Left renal cortex interstitium (tissue), 4 donors: ENCODE data around the gene CNOT2. TPM values are rescaled to one million over a fixed set of nuclear protein-coding genes. Genes with fewer than 3 reads are reported as not detected.
A peak's percentile ranks its signal among the peaks of the same experiment; 100 is the strongest.

Source experiments
- DNase-seq, 4 donors: peaks; one replicate each; pipeline ENCODE4 v3.0.0-alpha.2; 2013; ENCODE audit warnings: low read depth in 4 of 4, low spot score in 2 of 4, missing footprints in 1 of 4
- polyA plus RNA-seq, 4 donors: library from polyadenylated mRNA; unstranded; fragments of 120-200 nt; gene quantifications; one replicate each; pipeline ENCODE4 v1.2.1, GENCODE V29; 2013; ENCODE audit not compliant: insufficient read length in 4 of 4

CNOT2 gene
- polyA plus RNA-seq, 4 donors, result 108 to 137 (median 125) TPM

DNA sequence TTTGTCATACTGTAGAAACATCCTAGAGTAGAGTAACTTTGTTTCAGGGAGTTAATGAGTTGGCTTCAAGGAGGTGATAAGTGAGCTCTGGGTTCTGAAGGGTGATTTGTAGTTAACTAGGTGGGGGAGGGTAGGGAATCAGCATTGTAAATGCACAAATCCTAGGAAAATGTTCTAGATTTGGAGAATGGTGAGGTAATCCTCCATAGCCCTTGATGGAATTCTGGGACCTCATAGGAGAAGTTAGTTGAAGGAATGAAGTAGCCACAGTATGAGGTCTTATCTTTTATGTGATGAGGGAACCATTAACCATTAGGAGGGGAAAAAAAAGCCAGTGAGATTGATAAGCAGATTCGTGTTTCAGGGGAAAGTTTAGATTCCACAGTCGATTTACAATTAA is 8.0 kb downstream of the CNOT2 start:
- no peak for DNase-seq

DNA sequence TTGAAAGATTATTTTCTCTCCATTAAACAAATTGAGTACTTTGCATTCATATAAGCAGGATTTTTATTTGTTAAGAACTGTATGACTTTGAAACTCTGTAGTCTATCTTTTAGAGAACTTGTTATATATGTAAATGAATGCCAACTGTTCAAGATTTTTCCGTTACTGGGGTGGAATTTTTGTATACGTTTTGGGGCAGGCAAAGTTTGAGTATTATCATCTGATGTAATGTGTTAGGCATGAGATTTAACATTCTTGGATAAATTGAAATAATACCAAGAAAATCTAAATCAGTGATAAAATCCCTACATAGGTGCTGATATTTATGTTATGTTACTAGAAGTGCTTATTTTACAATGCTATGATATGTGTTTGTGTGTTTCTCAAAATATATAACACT is 8.4 kb downstream of the CNOT2 start:
- DNase-seq, result no peak

DNA sequence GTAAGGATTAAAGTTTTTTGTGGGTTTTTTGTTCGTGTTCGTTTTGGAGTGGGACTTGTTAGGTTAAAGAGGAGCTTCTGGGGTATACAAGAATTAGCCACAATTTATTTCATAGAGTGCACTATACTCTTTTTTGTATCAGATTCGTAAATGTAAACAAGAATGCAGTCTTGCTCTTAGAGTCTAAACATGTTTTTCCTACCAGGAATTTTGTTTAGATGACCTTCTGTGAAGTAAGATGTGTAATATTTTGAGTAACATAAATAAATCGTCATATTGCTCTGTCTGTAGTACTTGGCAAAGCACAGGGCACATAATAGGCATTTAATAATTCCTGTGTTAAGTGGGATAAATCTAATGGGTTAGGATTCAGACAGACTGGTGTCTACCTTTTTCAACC is 9.6 kb downstream of the CNOT2 start:
- no peak for DNase-seq

DNA sequence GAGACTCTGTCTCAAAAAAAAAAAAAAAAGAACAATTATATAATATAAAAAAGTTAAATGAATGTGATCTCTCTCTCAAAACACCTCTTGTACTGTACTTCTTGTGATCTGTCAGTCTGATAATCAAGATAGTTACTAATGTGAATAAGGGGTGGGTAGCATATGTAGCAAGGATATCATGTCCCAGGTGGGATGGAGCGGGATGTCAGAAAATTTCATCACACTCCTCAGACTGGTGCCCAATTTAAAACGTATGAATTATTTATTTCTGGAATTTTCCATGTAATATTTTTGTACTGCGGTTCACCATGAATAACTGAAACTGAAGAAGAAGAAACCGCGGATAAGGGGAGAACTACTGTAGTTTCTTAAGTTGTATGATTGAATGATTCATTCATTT is 11.0 kb downstream of the CNOT2 start:
- DNase-seq, result no peak

DNA sequence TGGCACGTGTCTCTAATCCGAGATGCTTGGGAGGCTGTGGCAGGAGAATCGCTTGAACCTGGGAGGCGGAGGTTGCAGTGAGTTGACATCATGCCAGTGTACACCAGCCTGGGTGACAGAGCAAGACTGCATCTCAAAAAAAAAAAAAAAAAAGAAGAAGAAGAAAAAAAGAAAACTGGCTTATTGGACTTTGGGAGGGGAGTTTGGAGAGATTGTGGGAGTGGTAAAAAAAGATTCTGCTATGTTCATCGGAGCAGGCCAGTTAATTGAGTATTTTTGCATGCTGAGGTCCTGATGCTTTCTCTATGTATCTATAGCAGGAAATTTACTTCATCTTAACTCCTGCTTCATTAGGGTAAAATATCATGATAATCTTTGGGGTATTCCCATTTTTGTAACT is 11.6 kb downstream of the CNOT2 start:
- DNase-seq, result no peak

DNA sequence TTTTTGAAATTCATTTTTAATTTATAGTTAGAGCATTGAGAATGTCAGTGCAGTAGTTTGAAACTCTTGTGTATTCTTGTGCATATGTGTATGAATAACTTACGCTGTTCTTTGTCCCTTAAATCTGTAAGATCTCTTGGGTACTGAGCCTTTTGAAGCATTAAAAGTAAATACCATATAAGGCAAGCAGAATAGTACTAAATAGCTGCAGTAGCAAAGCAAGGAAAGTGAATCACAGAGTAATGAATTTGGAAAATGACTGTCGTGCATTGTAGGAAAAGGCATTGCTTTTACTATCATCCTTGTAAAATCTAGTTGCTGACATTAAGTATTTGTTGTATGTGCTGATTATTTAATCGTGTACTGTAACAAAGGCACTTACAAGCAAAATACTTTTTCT is 12.1 kb downstream of the CNOT2 start:
- no peak for DNase-seq

DNA sequence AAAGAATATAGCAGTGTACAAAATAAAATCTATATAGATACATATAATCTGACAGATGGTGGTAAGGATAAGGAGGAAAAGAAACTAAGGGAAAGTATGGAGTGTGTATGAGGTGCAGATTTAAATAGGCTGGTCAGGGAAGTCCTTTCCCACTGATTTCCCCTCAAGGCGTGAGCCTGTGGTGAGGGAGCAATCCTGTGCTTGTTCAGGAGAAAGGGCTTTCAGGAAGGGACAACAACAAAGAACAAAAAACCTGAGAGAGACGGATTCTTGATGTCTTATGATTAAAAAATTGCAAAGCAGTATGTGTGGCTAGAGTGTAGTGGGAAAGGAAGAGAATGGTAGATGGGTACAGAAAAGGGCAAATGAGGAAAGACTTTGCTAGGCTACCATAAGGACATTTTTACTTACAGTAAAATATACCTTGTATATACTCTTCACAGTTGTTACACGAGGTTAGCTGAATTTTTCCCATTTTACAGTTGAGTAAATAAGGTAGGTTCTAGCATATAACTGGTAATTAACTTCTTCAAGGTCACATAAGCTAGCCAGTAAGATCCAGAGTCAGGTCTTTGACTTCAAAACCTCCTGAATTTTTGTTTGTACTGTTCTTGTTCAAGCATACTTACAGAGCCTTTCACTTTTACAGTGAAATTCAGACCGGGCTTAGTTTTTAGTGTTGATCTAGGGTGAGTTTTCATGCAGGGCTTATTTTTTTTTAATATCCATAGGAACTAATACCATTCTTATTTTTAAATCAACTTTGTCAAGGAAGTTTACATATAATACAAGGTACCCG is 15.6 kb downstream of the CNOT2 start:
- no peak for DNase-seq

DNA sequence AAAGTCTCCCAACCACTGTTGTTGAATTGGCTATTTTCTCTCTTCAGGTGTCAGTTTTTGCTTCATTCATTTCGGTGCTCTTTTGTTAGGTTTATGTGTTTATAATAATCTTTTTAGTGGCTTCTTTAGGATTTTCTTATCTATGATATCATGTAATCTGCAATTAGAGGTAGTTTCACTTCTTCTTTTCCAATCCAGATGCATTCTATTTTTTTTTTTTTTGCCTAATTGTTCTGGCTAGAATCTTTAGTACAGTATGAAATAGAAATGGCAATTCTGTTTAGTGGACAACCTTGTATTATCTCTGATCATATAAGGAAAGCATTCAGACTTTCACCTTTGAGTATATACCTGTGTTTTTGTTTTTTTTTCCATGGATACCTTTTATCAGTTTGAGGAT is 17.4 kb downstream of the CNOT2 start:
- no peak for DNase-seq

DNA sequence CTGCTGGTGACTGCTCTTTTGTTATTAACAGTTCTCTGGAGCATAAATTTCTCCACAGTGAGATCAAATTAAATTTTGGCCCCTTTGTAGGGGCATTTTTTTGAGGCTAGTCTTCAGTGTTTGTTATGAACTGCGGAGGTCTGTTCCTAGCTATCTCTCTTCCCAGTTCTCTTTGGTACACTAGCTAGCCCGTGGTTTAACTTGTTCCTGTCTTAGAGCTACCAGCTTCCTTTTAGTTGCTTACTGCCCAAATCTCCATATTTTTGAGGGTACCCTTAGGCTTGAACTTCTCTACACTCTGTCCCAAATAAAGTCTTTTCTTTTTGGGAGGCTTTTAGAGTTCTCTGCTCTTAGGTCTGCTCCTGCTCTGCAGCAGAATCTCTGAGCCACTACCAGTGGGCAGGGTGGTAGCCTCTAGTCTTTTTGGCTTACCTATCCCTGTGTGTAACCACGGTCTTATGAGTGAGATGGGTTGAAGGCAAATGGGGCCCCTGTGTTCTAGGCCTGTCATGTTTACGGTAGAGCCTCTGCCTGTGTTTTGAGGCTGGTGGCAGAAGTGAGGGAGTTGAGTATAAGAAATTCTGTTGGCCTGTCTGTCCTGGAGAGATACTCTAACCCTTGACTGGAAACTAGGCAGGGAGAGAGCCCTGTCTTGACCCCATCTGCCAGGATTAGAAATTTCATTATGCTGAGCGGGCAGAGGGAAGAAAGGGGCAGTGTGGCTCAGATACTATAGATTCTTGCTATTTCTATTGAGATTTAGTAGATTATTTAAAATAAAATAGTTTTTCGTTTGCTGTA is 21.0 kb downstream of the CNOT2 start:
- DNase-seq, result no peak

DNA sequence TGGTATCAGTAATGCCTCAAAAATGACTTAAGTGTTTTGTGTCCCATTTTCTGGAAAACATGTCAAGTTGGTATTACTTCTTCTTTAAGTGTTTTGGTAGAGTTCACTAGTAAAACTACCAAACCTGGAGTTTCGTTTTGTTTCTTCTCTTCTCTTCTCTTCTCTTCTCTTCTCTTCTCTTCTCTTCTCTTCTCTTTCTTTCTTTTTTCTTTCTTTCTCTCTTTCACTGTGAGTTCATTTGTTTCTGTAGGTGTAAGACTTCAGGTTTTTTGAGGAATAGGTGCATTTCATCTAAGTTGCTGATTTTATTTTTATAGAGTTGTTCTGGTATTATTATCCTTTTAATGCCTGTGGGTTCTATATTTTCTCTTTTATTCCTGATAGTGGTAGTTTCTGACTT is 21.9 kb downstream of the CNOT2 start:
- no peak for DNase-seq

DNA sequence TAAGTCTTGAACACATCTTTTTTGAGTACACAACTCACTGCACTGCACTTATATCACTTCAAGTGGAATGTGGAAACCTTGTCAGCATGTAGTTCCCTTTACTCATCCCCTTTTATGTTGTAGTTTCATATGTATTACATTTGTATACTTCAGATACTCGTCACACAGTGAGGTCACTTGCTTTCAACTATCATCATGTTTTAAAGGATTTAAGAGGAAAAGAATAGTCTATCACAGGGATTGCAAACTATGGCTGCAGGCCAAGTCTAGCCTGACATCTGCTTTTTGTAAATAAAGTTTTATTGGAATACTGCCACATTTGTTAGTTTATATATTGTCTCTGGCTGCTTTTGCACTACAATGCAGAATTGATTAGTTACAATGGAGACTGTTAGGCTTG is 24.3 kb downstream of the CNOT2 start:
- no peak for DNase-seq

DNA sequence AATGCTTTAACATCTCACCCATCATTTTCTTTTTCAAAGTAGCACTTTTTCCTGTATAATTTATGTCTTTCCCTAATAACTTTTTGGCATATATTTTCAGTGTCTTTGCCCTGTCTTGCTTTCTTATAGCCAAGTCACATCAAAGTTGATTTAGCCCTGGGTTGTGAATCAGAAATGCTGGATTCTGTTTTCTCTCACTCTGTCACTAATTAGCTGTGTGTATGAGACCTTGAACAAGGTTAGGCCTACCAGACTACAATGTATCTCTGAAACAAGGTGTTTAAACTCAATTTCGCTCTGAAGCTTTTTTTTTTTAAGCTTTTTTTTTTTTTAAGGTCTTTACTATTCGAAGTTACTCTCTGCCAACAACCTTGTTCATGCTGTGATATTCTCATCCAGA is 25.7 kb downstream of the CNOT2 start:
- no peak for DNase-seq

DNA sequence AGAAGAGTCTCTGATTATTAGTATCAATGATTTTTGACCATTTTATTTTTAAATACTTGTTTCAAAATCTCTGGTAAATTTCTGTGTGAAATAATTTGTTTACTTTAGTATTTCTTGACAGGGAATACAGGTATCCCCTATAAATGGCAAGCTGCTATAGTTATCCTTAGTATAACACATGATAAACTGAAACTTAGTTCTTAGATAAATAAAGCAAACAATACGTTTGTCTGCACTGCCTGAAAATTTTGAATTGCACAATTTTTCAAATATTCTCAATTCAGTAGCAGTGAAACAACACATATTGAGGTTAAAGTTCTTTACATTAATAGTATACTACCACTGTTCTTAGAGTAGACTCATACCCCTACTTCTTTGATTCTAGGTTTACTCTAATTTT is 26.9 kb downstream of the CNOT2 start:
- DNase-seq, result no peak

DNA sequence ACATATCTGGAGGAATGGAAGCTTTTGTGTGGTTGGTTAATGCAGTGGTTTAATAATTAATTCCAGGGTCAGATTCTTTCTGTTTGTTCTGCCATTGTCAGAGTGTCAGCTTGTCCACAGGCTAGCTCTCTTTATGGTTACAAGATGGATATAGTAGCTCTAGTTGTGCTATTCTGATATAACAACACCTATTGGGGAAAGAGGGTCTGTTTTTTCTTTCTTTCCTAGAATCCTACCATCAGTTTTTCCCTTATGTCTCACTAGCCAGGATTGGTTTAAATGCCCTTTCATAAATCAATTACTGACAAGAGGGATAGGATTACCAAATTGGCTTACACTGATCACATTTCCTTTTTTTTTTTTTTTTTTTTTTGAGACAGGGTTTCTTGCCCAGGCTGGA is 27.8 kb downstream of the CNOT2 start:
- peak in 3 of 4 donors; percentile 16 to 24 (median 23) for DNase-seq

DNA sequence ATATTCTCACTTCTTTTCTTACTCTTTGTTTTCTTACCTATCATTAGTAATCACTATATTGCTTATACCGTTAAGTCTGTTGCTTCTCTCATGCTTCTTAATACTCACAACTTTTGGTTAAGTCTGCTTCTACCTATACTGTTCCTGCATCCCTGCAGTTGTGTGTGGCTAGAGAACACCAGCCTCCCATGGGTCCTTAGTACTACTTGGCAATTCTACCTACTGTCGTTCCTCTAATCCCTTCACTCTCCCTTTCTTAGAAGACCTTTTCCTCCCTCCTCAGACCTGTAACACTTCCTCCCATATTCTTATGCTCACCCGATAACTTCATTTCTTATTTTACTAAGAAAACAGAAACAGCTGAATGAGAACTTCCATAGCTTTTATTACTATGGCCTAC is 29.3 kb downstream of the CNOT2 start:
- no peak for DNase-seq

DNA sequence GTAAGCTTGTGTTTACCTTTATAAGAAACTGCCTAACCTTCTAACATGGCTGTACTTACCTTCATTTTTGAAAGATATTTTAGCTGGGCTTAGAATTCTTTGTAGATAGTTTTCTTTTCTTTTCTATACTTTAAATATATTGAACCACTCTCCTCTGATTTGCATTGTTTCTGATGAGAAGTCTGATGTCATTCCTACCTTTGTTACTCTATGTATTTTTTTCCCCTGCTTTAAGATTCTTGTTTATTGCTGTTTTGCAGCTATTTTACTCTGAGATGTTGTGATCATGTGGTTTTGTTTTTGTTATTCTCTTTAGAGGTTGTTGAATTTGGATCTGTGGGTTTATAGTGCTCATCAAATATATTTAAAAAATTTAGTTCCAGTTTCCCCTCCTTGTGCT is 31.8 kb downstream of the CNOT2 start:
- DNase-seq, result no peak

DNA sequence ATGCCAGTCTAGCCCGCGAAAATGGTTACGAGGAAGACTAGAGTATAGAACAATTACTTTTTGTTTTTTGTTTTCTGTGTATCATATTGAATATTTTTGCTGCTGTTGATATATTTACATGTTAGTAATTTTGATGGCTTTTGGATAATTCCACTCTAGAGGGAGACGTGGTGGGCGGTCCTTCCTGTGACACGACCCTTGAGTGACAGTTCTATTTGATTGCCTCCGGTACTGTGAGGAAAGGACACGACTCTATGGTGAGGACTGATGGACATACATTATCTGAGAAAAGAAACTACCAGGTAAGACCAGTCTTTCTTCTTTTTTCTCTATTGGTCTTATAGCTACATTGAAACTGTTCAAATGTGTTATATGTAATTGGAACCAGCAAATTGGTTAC is 34.7 kb downstream of the CNOT2 start:
- no peak for DNase-seq

DNA sequence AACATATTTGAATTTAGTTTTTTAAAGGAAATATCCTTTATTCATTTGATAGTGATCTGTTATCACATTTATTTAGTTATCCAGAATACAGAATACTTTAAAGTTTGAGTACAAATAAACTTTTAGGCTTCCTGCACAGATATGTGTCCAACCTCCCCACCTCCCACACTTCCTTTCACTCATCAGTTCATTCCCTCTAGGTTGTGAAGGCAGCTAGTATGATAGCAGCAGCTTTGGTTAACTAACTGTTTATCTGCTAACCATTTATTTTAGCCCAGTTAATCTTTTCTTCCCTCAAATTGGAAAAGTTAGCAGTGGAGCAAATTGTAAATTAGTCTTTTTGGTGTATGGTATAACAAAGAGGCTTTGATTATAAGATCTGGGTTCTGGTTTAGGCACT is 35.7 kb downstream of the CNOT2 start:
- no peak for DNase-seq

DNA sequence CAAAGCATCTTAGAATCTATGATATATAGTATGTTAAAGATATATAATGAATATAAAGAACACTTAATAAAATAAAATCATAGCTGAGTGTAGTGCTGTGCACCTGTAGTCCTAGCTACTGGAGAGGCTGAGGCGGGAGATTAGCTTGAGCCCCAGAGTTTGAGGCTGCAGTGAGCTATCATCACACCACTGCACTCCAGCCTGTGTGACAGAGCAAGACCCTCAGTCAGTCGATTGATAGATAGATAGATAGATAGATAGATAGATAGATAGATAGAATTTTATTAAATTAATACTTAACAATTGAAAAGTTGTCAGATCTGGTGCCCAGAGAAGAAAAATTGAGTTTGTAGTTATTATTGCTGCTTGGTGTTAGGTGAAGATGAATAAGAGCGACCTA is 40.0 kb downstream of the CNOT2 start:
- no peak for DNase-seq

DNA sequence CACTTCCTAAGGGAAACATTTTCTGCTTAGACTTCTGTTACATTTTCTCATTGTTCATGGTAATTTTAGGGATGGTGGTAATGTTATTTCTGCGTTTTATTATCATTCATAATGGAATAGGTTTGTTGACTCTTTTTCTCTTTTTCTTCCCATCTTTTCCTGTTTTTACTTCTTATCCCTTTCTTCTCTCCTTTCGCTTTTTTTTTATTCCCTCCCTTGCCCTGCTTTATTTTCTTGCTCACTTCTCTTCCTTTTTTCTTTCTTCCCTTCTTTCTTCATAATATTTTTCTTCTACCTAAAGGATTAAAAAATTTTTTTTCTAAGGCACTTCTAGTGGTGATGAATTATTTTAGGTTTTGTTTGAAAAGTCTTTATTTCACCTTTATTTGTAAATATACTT is 45.6 kb downstream of the CNOT2 start:
- no peak for DNase-seq

DNA sequence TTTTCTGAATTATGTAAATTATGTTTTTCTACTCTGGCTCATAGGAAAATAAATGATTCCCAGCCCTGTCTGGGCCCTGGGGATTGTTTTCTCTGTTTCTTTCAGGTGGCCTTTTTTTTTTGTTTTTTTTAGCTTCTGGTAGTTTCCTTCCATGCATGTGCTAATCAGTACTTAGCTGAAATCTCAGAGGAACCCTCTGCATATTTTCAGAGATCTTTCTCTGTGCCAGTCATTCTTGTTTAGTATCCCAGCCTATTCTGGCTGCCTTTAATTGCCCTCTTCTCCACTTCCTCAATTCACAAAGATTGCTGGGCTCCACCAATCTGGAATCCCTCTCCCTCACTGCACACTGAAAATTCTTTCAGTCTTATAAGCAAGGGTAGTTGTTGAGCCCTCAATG is 46.9 kb downstream of the CNOT2 start:
- DNase-seq, result no peak
